ENCODE measurements around the gene CEP112. TPM values are rescaled to one million over a fixed set of nuclear protein-coding genes. Genes with fewer than 3 reads are reported as not detected.
A peak's percentile ranks its signal among the peaks of the same experiment; 100 is the strongest.

The CEP112 gene
- total and polyA plus RNA-seq, 9 of the 15 experiments (the other 6 are each of a cell fraction or from before 2014, with no cell fraction given), result 0.84 TPM; not detected in 8

DNA sequence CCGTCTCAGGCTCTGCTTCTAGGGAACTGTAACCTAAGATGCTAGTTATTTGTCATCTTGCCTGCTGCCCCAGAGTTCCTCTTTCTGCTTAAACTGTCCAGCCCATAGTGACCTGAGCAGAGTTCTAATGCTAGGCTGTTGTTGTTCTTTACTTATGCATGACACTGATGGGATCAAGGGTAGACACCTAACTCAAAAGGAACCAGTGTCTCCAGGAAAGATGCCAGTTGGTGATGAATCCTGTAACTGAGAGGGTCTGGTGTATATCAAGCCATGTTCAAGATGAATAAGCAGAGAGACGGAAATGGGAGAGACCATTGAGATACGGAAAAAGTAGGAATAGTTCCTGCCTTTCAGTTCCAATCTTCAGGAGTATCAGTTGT is 23.6 kb upstream of the CEP112 start:
- no peak for ATAC-seq
- no TSS peak for BruUV-seq (replicated peaks)
- FAIRE-seq, result no peak
- in situ Hi-C loops (cut with MboI) (no loop called here), intact Hi-C loops (cut with micrococcal nuclease) (no loop called here)
- Histone ChIP-seq H3K4me2 (ENCODE audit: insufficient read depth, low read length) (no peak overlapping the region), H3K4me1 (replicated peaks in 1 of 2; ENCODE audit: control insufficient read depth in 2 of 2, insufficient read depth in 2 of 2, low read length in 2 of 2) (no peaks in the 10 kb centered on the region), H3K27me3 (ENCODE audit: control insufficient read depth in 2 of 2, insufficient read depth in 2 of 2, low read length in 2 of 2) (peaks cover 8 to 17% of the 10 kb centered on the region in 2 experiments; a peak in 4 of 5 replicates), H3K27ac (ENCODE audit: extremely low read depth, low read depth, low read length) (no peak overlapping the region), H3K4me3 (no peak overlapping the region), H3K9ac (ENCODE audit: insufficient read depth in 1 of 2, low read depth in 2 of 2, low read length in 2 of 2) (no peak overlapping the region), H3K79me2 (ENCODE audit: control insufficient read depth, insufficient read depth, low read length) (no peaks in the 10 kb centered on the region), H2AFZ (ENCODE audit: low read depth, low read length) (no peak overlapping the region), H4K20me1 (replicated peaks; ENCODE audit: control insufficient read depth, insufficient read depth, low read length) (no peaks in the 10 kb centered on the region), H3K36me3 (ENCODE audit: control insufficient read depth, insufficient read depth, low read length) (no peaks in the 10 kb centered on the region), H3K9me3 (replicated peaks; ENCODE audit: control insufficient read depth, insufficient read depth, low read depth, low read length) (no peaks in the 10 kb centered on the region), H3K9me1 (ENCODE audit: control insufficient read depth, insufficient read depth, low read length) (no peaks in the 10 kb centered on the region)
- DNase-seq (ENCODE audit: extremely low read depth in 1 of 4, low spot score in 3 of 4), result no peak
- ChIA-PET CTCF (ENCODE audit: low intra/inter-chr PET ratio) (no interaction called here), POLR2A (no interaction called here)
- WGBS (ENCODE audit: insufficient coverage, low coverage, missing lambda C conversion rate), result 2% methylated on average over 3 of the region's 3 CpGs
- TF ChIP-seq, protein P1, sequence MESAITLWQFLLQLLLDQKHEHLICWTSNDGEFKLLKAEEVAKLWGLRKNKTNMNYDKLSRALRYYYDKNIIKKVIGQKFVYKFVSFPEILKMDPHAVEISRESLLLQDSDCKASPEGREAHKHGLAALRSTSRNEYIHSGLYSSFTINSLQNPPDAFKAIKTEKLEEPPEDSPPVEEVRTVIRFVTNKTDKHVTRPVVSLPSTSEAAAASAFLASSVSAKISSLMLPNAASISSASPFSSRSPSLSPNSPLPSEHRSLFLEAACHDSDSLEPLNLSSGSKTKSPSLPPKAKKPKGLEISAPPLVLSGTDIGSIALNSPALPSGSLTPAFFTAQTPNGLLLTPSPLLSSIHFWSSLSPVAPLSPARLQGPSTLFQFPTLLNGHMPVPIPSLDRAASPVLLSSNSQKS (CRISPR knock-in tag; IDR thresholded peaks at IDR 0.05), result no peak
- no peak for TF ChIP-seq FOXK2 (conservative IDR thresholded peaks at IDR 0.05 in 1 of 2, IDR thresholded peaks at IDR 0.05 in 1 of 2; ENCODE audit: low read depth in 2 of 2)
- TF ChIP-seq SPI1 (IDR thresholded peaks at IDR 0.05; ENCODE audit: borderline replicate concordance, low read depth, low read length), result peak; percentile 46; the same call in 1 of the 2 replicates
- TF ChIP-seq TEAD2 (tag; IDR thresholded peaks at IDR 0.05), result no peak
